ENCODE measurements around the gene INSYN1. TPM values are rescaled to one million over a fixed set of nuclear protein-coding genes. Genes with fewer than 3 reads are reported as not detected.
"Not testable (repeated sequence)": the region's sequence is repeated elsewhere in the genome, so short reads cannot be mapped to it uniquely, and the experiment has no call there.

Gene INSYN1
- polyA plus RNA-seq, 3 donors = not detected

- H3K27me3 Mint-ChIP-seq (ENCODE audit: low read depth in 3 of 3) = peaks cover 3 to 9% (median 6%) of the 10 kb centered on the region in 3 donors
- TF ChIP-seq CTCF (IDR thresholded peaks at IDR 0.05) = no peak
- Histone ChIP-seq H2AFZ (ENCODE audit: insufficient read depth, low read depth, low read length, poor library complexity, severe bottlenecking) (no peak overlapping the region), H4K20me1 (ENCODE audit: insufficient read depth, low read length) (no peaks in the 10 kb centered on the region), H3K9me3 (replicated peaks in 1 of 2; ENCODE audit: control insufficient read depth in 1 of 2, insufficient read depth in 1 of 2, low read length in 2 of 2) (no peaks in the 10 kb centered on the region), H3K4me1 (ENCODE audit: control insufficient read depth in 1 of 2, insufficient read depth in 2 of 2, low read length in 2 of 2) (no peaks in the 10 kb centered on the region), H3K27me3 (ENCODE audit: control insufficient read depth in 2 of 2, insufficient read depth in 2 of 2, low read length in 2 of 2) (no peaks in the 10 kb centered on the region), H3K4me2 (replicated peaks; ENCODE audit: extremely low read depth, low read length, poor library complexity, severe bottlenecking) (no peak overlapping the region), H3K36me3 (replicated peaks in 1 of 2; ENCODE audit: control insufficient read depth in 1 of 2, insufficient read depth in 2 of 2, low read length in 2 of 2) (no peaks in the 10 kb centered on the region), H3K27ac (ENCODE audit: low read depth in 1 of 2, low read length in 2 of 2) (no peak overlapping the region), H3K79me2 (ENCODE audit: insufficient read depth, low read length) (no peaks in the 10 kb centered on the region), H3K4me3 (replicated peaks in 1 of 3; ENCODE audit: low read depth in 2 of 3, low read length in 3 of 3) (no peak overlapping the region), H3K9ac (ENCODE audit: insufficient read depth, low read length, poor library complexity, severe bottlenecking) (no peak overlapping the region)
- H3K9me3 Mint-ChIP-seq = peaks cover 0 to 3% (median 0%) of the 10 kb centered on the region in 7 donors
- H3K4me1 Mint-ChIP-seq = no peaks in the 10 kb centered on the region
- intact Hi-C loops (cut with micrococcal nuclease) = no loop called here
- no peak overlapping the region for H3K27ac Mint-ChIP-seq
- H3K36me3 Mint-ChIP-seq = no peaks in the 10 kb centered on the region
- no peak overlapping the region for H3K4me3 Mint-ChIP-seq
- no peak for DNase-seq
- WGBS (ENCODE audit: insufficient coverage) = 100% methylated on average over 2 of the region's 6 CpGs
Measured at GRCh38 chr15:73794443-73795133, 41.4 kb upstream of the INSYN1 start.

GRCh38 chr15:73792899-73793541 is 39.9 kb upstream of the INSYN1 start:
- H3K27me3 Mint-ChIP-seq (ENCODE audit: low read depth in 3 of 3); H3K4me1 Mint-ChIP-seq; H3K4me2 ChIP-seq (replicated peaks; ENCODE audit: extremely low read depth, low read length, poor library complexity, severe bottlenecking); intact Hi-C loops (cut with micrococcal nuclease); H3K27me3 ChIP-seq (ENCODE audit: control insufficient read depth in 2 of 2, insufficient read depth in 2 of 2, low read length in 2 of 2); H3K9ac ChIP-seq (ENCODE audit: insufficient read depth, low read length, poor library complexity, severe bottlenecking); H3K36me3 Mint-ChIP-seq; H3K27ac ChIP-seq (ENCODE audit: low read depth in 1 of 2, low read length in 2 of 2); H3K27ac Mint-ChIP-seq; H4K20me1 ChIP-seq (ENCODE audit: insufficient read depth, low read length); H3K36me3 ChIP-seq (replicated peaks in 1 of 2; ENCODE audit: control insufficient read depth in 1 of 2, insufficient read depth in 2 of 2, low read length in 2 of 2); H3K4me1 ChIP-seq (ENCODE audit: control insufficient read depth in 1 of 2, insufficient read depth in 2 of 2, low read length in 2 of 2); H3K4me3 ChIP-seq (replicated peaks in 1 of 3; ENCODE audit: low read depth in 2 of 3, low read length in 3 of 3); DNase-seq; H3K79me2 ChIP-seq (ENCODE audit: insufficient read depth, low read length); H3K4me3 Mint-ChIP-seq; H3K9me3 Mint-ChIP-seq; H2AFZ ChIP-seq (ENCODE audit: insufficient read depth, low read depth, low read length, poor library complexity, severe bottlenecking); H3K9me3 ChIP-seq (replicated peaks in 1 of 2; ENCODE audit: control insufficient read depth in 1 of 2, insufficient read depth in 1 of 2, low read length in 2 of 2): not testable (repeated sequence)
- 90% methylated on average over 3 of the region's 8 CpGs for WGBS (ENCODE audit: insufficient coverage)
